Measurements from ENCODE around the gene ANO10.
A peak's percentile ranks its signal among the peaks of the same experiment; 100 is the strongest.
"Not testable (repeated sequence)": the region's sequence is repeated elsewhere in the genome, so short reads cannot be mapped to it uniquely, and the experiment has no call there.

The ANO10 gene

GRCh38 chr3:43609406-43609805 is 12.4 kb downstream of the ANO10 start:
- no peak overlapping the region for H3K27ac Mint-ChIP-seq
- H3K27me3 Mint-ChIP-seq = no peaks in the 10 kb centered on the region
- no peak for DNase-seq
- ATAC-seq = peak; percentile 50
- H3K9me3 Mint-ChIP-seq = no peaks in the 10 kb centered on the region
- no peaks in the 10 kb centered on the region for H3K4me1 Mint-ChIP-seq
- H3K4me3 Mint-ChIP-seq = no peak overlapping the region

GRCh38 chr3:43608751-43609150 is 13.1 kb downstream of the ANO10 start:
- ATAC-seq = no peak
- H3K9me3 Mint-ChIP-seq = no peaks in the 10 kb centered on the region
- H3K4me3 Mint-ChIP-seq = no peak overlapping the region
- no peaks in the 10 kb centered on the region for H3K27me3 Mint-ChIP-seq
- no peak overlapping the region for H3K27ac Mint-ChIP-seq
- H3K4me1 Mint-ChIP-seq = no peaks in the 10 kb centered on the region
- DNase-seq = no peak

- Mint-ChIP-seq H3K4me1 (no peaks in the 10 kb centered on the region), H3K4me3 (no peak overlapping the region)
- no peak for ATAC-seq
These were observed 15.5 kb downstream of the ANO10 start for GRCh38 chr3:43606284-43606683.

GRCh38 chr3:43599959-43600358 is 21.9 kb downstream of the ANO10 start:
- DNase-seq, ATAC-seq: not testable (repeated sequence)

More at GRCh38 chr3:43606284-43606683, 15.5 kb downstream of the ANO10 start:
- H3K9me3 Mint-ChIP-seq = no peaks in the 10 kb centered on the region
- H3K27ac Mint-ChIP-seq = no peak overlapping the region
- no peak for DNase-seq
- no peaks in the 10 kb centered on the region for H3K27me3 Mint-ChIP-seq

GRCh38 chr3:43597961-43598360 is 23.9 kb downstream of the ANO10 start:
- peaks cover 3 to 27% of the 10 kb centered on the region in 2 donors for H3K9me3 Mint-ChIP-seq
- H3K27ac Mint-ChIP-seq = no peak overlapping the region

More at GRCh38 chr3:43599959-43600358, 21.9 kb downstream of the ANO10 start:
- H3K27me3 Mint-ChIP-seq, H3K4me3 Mint-ChIP-seq, H3K4me1 Mint-ChIP-seq, H3K27ac Mint-ChIP-seq: not testable (repeated sequence)
- peaks cover 0 to 11% of the 10 kb centered on the region in 2 donors for H3K9me3 Mint-ChIP-seq

GRCh38 chr3:43596178-43596577 is 25.6 kb downstream of the ANO10 start:
- not testable (repeated sequence) for DNase-seq, H3K27ac Mint-ChIP-seq, ATAC-seq, H3K4me3 Mint-ChIP-seq, H3K27me3 Mint-ChIP-seq, H3K4me1 Mint-ChIP-seq
- H3K9me3 Mint-ChIP-seq = peaks cover 14 to 43% of the 10 kb centered on the region in 2 donors

More at GRCh38 chr3:43597961-43598360, 23.9 kb downstream of the ANO10 start:
- DNase-seq (no peak), ATAC-seq (no peak)
- H3K4me1 Mint-ChIP-seq = no peaks in the 10 kb centered on the region
- no peak overlapping the region for H3K4me3 Mint-ChIP-seq
- H3K27me3 Mint-ChIP-seq = no peaks in the 10 kb centered on the region

- not testable (repeated sequence) for H3K27me3 Mint-ChIP-seq, DNase-seq
These were observed 26.5 kb downstream of the ANO10 start for GRCh38 chr3:43595280-43595679.

GRCh38 chr3:43593588-43593987 is 28.2 kb downstream of the ANO10 start:
- DNase-seq, H3K27me3 Mint-ChIP-seq, ATAC-seq, H3K27ac Mint-ChIP-seq, H3K4me1 Mint-ChIP-seq, H3K4me3 Mint-ChIP-seq: not testable (repeated sequence)
- peaks cover 19 to 50% of the 10 kb centered on the region in 2 donors for H3K9me3 Mint-ChIP-seq

More at GRCh38 chr3:43595280-43595679, 26.5 kb downstream of the ANO10 start:
- not testable (repeated sequence) for H3K4me3 Mint-ChIP-seq, ATAC-seq, H3K4me1 Mint-ChIP-seq, H3K27ac Mint-ChIP-seq
- peaks cover 16 to 50% of the 10 kb centered on the region in 2 donors for H3K9me3 Mint-ChIP-seq

GRCh38 chr3:43591866-43592265 is 29.9 kb downstream of the ANO10 start:
- H3K27ac Mint-ChIP-seq, DNase-seq, H3K4me1 Mint-ChIP-seq, H3K27me3 Mint-ChIP-seq, H3K4me3 Mint-ChIP-seq, ATAC-seq: not testable (repeated sequence)
- peaks cover 19 to 50% of the 10 kb centered on the region in 2 donors for H3K9me3 Mint-ChIP-seq

GRCh38 chr3:43587303-43587702 is 34.5 kb downstream of the ANO10 start:
- H3K4me1 Mint-ChIP-seq = peaks cover 20% of the 10 kb centered on the region
- no peaks in the 10 kb centered on the region for H3K27me3 Mint-ChIP-seq
- no peak overlapping the region for H3K4me3 Mint-ChIP-seq
- peaks cover 10 to 17% of the 10 kb centered on the region in 2 donors for H3K9me3 Mint-ChIP-seq
- DNase-seq (no peak), ATAC-seq (no peak)
- H3K27ac Mint-ChIP-seq = no peak overlapping the region

GRCh38 chr3:43584043-43584826 is 37.6 kb downstream of the ANO10 start:
- H3K27me3 Mint-ChIP-seq = no peaks in the 10 kb centered on the region
- no peaks in the 10 kb centered on the region for H3K9me3 Mint-ChIP-seq
- DNase-seq (no peak), ATAC-seq (peak; percentile 90)
- H3K4me1 Mint-ChIP-seq = peaks cover 20% of the 10 kb centered on the region
- H3K27ac Mint-ChIP-seq = no peak overlapping the region
- no peak overlapping the region for H3K4me3 Mint-ChIP-seq

GRCh38 chr3:43583481-43583880 is 38.3 kb downstream of the ANO10 start:
- H3K4me3 Mint-ChIP-seq = no peak overlapping the region
- DNase-seq = no peak
- ATAC-seq = no peak
- no peaks in the 10 kb centered on the region for H3K9me3 Mint-ChIP-seq
- H3K27ac Mint-ChIP-seq = no peak overlapping the region
- H3K4me1 Mint-ChIP-seq = peaks cover 20% of the 10 kb centered on the region
- no peaks in the 10 kb centered on the region for H3K27me3 Mint-ChIP-seq

GRCh38 chr3:43582866-43583265 is 38.9 kb downstream of the ANO10 start:
- Mint-ChIP-seq H3K4me1 (peaks cover 20% of the 10 kb centered on the region), H3K9me3 (no peaks in the 10 kb centered on the region), H3K27me3 (no peaks in the 10 kb centered on the region), H3K27ac (no peak overlapping the region), H3K4me3 (no peak overlapping the region)
- ATAC-seq (no peak), DNase-seq (no peak)

GRCh38 chr3:43581343-43581742 is 40.5 kb downstream of the ANO10 start:
- Mint-ChIP-seq H3K4me3 (no peak overlapping the region), H3K4me1 (peaks cover 20% of the 10 kb centered on the region), H3K27me3 (no peaks in the 10 kb centered on the region), H3K9me3 (no peaks in the 10 kb centered on the region), H3K27ac (no peak overlapping the region)
- DNase-seq = no peak
- no peak for ATAC-seq

- ATAC-seq (no peak), DNase-seq (no peak)
- H3K27ac Mint-ChIP-seq = no peak overlapping the region
- no peaks in the 10 kb centered on the region for H3K27me3 Mint-ChIP-seq
- H3K4me3 Mint-ChIP-seq = no peak overlapping the region
- H3K9me3 Mint-ChIP-seq = no peaks in the 10 kb centered on the region
- peaks cover 20% of the 10 kb centered on the region for H3K4me1 Mint-ChIP-seq
These were observed 41.6 kb downstream of the ANO10 start for GRCh38 chr3:43580181-43580580.

- H3K4me1 Mint-ChIP-seq = no peaks in the 10 kb centered on the region
- no peak for ATAC-seq
- H3K9me3 Mint-ChIP-seq = no peaks in the 10 kb centered on the region
- H3K27ac Mint-ChIP-seq = no peak overlapping the region
- no peak for DNase-seq
- H3K27me3 Mint-ChIP-seq = no peaks in the 10 kb centered on the region
- H3K4me3 Mint-ChIP-seq = no peak overlapping the region
These were observed 48.2 kb downstream of the ANO10 start for GRCh38 chr3:43573576-43573975.

Data from stimulated activated naive CD8-positive, alpha-beta T cell treated with anti-CD3 and anti-CD28 coated beads, Interleukin-15, amount 100 ng/mL, for 72 hours (primary cell).